ENCODE data around the gene VTI1A. TPM values are rescaled to one million over a fixed set of nuclear protein-coding genes. Genes with fewer than 3 reads are reported as not detected.

VTI1A gene
- total and polyA plus RNA-seq, 9 of the 15 experiments (the other 6 are each of a cell fraction or from before 2014, with no cell fraction given), result 9.3 to 21.4 (median 16.0) TPM

GRCh38 chr10:112446855-112447619 is at the start of gene VTI1A, which contains the start of gene ZDHHC6 (continued):
- no peak for TF ChIP-seq TAF15 (IDR thresholded peaks at IDR 0.05; ENCODE audit: low read depth, low read length)
- TF ChIP-seq, protein P1, sequence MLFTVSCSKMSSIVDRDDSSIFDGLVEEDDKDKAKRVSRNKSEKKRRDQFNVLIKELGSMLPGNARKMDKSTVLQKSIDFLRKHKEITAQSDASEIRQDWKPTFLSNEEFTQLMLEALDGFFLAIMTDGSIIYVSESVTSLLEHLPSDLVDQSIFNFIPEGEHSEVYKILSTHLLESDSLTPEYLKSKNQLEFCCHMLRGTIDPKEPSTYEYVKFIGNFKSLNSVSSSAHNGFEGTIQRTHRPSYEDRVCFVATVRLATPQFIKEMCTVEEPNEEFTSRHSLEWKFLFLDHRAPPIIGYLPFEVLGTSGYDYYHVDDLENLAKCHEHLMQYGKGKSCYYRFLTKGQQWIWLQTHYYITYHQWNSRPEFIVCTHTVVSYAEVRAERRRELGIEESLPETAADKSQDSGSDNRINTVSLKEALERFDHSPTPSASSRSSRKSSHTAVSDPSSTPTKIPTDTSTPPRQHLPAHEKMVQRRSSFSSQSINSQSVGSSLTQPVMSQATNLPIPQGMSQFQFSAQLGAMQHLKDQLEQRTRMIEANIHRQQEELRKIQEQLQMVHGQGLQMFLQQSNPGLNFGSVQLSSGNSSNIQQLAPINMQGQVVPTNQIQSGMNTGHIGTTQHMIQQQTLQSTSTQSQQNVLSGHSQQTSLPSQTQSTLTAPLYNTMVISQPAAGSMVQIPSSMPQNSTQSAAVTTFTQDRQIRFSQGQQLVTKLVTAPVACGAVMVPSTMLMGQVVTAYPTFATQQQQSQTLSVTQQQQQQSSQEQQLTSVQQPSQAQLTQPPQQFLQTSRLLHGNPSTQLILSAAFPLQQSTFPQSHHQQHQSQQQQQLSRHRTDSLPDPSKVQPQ (CRISPR knock-in tag; IDR thresholded peaks at IDR 0.05; ENCODE audit: borderline replicate concordance), result no peak
- TF ChIP-seq IRF2 (CRISPR knock-in tag; IDR thresholded peaks at IDR 0.05), result no peak
- TF ChIP-seq PML (IDR thresholded peaks at IDR 0.05; ENCODE audit: low read length), result peak; percentile 43; the same call in 1 of the 2 replicates
- TF ChIP-seq TCF7 (IDR thresholded peaks at IDR 0.05; ENCODE audit: borderline replicate concordance), result no peak
- no peak for TF ChIP-seq CBX2 (IDR thresholded peaks at IDR 0.05; ENCODE audit: insufficient read depth, low read length, poor library complexity, severe bottlenecking)
- TF ChIP-seq SAFB2 (IDR thresholded peaks at IDR 0.05; ENCODE audit: borderline replicate concordance, low read depth, low read length, severe bottlenecking), result no peak
- TF ChIP-seq ZNF407 (IDR thresholded peaks at IDR 0.05; ENCODE audit: low read depth), result no peak
- peak; percentile 60; the same call in 1 of the 2 replicates for TF ChIP-seq LEF1 (IDR thresholded peaks at IDR 0.05)
- TF ChIP-seq RBM34 (IDR thresholded peaks at IDR 0.05; ENCODE audit: borderline replicate concordance, insufficient read depth, low read length), result no peak
- TF ChIP-seq SMARCA5 (IDR thresholded peaks at IDR 0.05), result no peak
- TF ChIP-seq TEAD4 (IDR thresholded peaks at IDR 0.05; ENCODE audit: low read length), result no peak
- no peak for TF ChIP-seq TEAD4 (CRISPR knock-in tag; IDR thresholded peaks at IDR 0.05; ENCODE audit: borderline replicate concordance)
- peak; percentile 28 for TF ChIP-seq SAP30 (IDR thresholded peaks at IDR 0.05; ENCODE audit: borderline replicate concordance, insufficient read depth, low read depth, low read length, poor library complexity, severe bottlenecking)
- TF ChIP-seq SIX5 (IDR thresholded peaks at IDR 0.05; ENCODE audit: borderline replicate concordance in 1 of 2, insufficient read depth in 1 of 2, low read depth in 1 of 2, low read length in 2 of 2), result no peak
- TF ChIP-seq CSDE1 (IDR thresholded peaks at IDR 0.05), result 0 out of 4 replicates have a peak, but pooled peaks of 1 of the 2 experiments have one; percentile 28
- TF ChIP-seq HMGN3 (IDR thresholded peaks at IDR 0.05; ENCODE audit: borderline replicate concordance, extremely low read depth, insufficient read length, low read depth, low read length), result peak; percentile 18

All from K562 (cell line).